ENCODE results near the gene FGA. TPM values are rescaled to one million over a fixed set of nuclear protein-coding genes. Genes with fewer than 3 reads are reported as not detected.

FGA gene
- polyA plus RNA-seq, 2 of the 4 experiments (the other 2 are of a cell fraction) = 10.2 to 130 TPM

DNA sequence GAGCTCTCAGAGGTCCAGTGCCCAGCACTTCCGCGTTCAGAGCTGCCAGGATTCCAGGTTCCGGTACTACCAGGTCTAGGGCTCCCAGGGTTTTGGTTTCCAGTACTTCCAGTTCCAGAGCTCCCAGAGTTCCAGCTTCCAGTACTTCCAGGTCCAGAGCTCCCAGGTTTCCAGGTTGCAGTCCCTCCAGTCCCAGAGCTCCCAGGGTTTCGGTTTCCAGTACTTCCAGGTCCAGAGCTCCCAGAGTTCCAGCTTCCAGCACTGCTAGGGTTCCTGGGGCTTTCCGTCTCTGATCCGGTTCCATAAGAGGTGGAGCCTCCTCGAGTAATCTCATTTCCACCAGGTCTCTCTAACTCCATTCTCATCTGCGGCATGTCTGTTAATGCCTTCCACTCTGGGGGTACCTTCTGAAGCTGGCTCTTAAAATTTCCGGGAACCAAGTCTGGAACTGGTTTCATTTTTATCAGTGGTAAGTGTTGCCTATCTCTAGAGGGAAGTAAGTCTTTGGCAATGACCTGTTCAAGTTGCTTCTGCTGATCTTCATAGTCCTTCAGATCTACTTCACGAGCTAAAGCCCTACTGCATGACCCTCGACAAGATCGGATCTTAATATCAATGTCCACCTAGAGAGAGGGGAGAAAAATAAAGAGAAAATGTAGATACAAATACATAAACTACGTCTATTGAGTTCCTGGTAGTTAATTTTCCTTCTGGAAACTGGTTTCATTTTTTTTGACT lies 4.1 kb downstream of the FGA start:
- no peak for DNase-seq (ENCODE audit: low read depth in 1 of 2, low spot score in 1 of 2)
- H3K27ac ChIP-seq = no peak overlapping the region
- ChIA-PET CTCF (interaction anchor here (1.6 to 1.8 kb wide), 2 partner anchors 33 to 37 kb away, joined by 5 to 6 read pairs; partner anchors contain the start of gene PLRG1), POLR2A (no interaction called here)
- H3K4me1 ChIP-seq = peaks cover 21% of the 10 kb centered on the region
- no peak for ATAC-seq
- FAIRE-seq = no peak
- H3K4me2 ChIP-seq = no peak overlapping the region
- 0 out of 3 replicates have a peak, but pooled peaks cover 6% of the 10 kb centered on the region for H3K9me3 ChIP-seq
- 94% methylated on average over 12 of the region's 13 CpGs for WGBS (ENCODE audit: missing lambda C conversion rate)
- H3K4me3 ChIP-seq = no peak overlapping the region
- TF ChIP-seq HOXA7 (CRISPR knock-in tag; IDR thresholded peaks at IDR 0.05) (no peak), CHD2 (IDR thresholded peaks at IDR 0.05; ENCODE audit: low read length, partially characterized antibody) (no peak), CHD4 (IDR thresholded peaks at IDR 0.05; ENCODE audit: borderline replicate concordance) (no peak), MAFK (IDR thresholded peaks at IDR 0.05; ENCODE audit: partially characterized antibody) (no peak), ZSCAN20 (CRISPR knock-in tag; IDR thresholded peaks at IDR 0.05) (no peak), RCOR1 (IDR thresholded peaks at IDR 0.05; ENCODE audit: low read depth, low read length) (no peak), RAD21 (conservative IDR thresholded peaks at IDR 0.05 in 1 of 2, IDR thresholded peaks at IDR 0.05 in 1 of 2) (no peak), BHLHE40 (IDR thresholded peaks at IDR 0.05; ENCODE audit: low read depth, low read length) (no peak), MAZ (IDR thresholded peaks at IDR 0.05; ENCODE audit: borderline replicate concordance, low read depth, low read length) (no peak), TP53 (CRISPR knock-in tag; IDR thresholded peaks at IDR 0.05) (no peak), PHF8 (IDR thresholded peaks at IDR 0.05; ENCODE audit: borderline replicate concordance, low read depth) (no peak), GATA3 (IDR thresholded peaks at IDR 0.05; ENCODE audit: borderline replicate concordance) (no peak), MYC (IDR thresholded peaks at IDR 0.05; ENCODE audit: borderline replicate concordance, low read length) (no peak)
- TF ChIP-seq, protein P1, sequence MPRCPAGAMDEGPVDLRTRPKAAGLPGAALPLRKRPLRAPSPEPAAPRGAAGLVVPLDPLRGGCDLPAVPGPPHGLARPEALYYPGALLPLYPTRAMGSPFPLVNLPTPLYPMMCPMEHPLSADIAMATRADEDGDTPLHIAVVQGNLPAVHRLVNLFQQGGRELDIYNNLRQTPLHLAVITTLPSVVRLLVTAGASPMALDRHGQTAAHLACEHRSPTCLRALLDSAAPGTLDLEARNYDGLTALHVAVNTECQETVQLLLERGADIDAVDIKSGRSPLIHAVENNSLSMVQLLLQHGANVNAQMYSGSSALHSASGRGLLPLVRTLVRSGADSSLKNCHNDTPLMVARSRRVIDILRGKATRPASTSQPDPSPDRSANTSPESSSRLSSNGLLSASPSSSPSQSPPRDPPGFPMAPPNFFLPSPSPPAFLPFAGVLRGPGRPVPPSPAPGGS (IDR thresholded peaks at IDR 0.05) = no peak
- TF ChIP-seq, protein P2, sequence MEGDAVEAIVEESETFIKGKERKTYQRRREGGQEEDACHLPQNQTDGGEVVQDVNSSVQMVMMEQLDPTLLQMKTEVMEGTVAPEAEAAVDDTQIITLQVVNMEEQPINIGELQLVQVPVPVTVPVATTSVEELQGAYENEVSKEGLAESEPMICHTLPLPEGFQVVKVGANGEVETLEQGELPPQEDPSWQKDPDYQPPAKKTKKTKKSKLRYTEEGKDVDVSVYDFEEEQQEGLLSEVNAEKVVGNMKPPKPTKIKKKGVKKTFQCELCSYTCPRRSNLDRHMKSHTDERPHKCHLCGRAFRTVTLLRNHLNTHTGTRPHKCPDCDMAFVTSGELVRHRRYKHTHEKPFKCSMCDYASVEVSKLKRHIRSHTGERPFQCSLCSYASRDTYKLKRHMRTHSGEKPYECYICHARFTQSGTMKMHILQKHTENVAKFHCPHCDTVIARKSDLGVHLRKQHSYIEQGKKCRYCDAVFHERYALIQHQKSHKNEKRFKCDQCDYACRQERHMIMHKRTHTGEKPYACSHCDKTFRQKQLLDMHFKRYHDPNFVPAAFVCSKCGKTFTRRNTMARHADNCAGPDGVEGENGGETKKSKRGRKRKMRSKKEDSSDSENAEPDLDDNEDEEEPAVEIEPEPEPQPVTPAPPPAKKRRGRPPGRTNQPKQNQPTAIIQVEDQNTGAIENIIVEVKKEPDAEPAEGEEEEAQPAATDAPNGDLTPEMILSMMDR (IDR thresholded peaks at IDR 0.05) = no peak
- TF ChIP-seq, protein P3, sequence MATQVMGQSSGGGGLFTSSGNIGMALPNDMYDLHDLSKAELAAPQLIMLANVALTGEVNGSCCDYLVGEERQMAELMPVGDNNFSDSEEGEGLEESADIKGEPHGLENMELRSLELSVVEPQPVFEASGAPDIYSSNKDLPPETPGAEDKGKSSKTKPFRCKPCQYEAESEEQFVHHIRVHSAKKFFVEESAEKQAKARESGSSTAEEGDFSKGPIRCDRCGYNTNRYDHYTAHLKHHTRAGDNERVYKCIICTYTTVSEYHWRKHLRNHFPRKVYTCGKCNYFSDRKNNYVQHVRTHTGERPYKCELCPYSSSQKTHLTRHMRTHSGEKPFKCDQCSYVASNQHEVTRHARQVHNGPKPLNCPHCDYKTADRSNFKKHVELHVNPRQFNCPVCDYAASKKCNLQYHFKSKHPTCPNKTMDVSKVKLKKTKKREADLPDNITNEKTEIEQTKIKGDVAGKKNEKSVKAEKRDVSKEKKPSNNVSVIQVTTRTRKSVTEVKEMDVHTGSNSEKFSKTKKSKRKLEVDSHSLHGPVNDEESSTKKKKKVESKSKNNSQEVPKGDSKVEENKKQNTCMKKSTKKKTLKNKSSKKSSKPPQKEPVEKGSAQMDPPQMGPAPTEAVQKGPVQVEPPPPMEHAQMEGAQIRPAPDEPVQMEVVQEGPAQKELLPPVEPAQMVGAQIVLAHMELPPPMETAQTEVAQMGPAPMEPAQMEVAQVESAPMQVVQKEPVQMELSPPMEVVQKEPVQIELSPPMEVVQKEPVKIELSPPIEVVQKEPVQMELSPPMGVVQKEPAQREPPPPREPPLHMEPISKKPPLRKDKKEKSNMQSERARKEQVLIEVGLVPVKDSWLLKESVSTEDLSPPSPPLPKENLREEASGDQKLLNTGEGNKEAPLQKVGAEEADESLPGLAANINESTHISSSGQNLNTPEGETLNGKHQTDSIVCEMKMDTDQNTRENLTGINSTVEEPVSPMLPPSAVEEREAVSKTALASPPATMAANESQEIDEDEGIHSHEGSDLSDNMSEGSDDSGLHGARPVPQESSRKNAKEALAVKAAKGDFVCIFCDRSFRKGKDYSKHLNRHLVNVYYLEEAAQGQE (IDR thresholded peaks at IDR 0.05) = no peak

DNA sequence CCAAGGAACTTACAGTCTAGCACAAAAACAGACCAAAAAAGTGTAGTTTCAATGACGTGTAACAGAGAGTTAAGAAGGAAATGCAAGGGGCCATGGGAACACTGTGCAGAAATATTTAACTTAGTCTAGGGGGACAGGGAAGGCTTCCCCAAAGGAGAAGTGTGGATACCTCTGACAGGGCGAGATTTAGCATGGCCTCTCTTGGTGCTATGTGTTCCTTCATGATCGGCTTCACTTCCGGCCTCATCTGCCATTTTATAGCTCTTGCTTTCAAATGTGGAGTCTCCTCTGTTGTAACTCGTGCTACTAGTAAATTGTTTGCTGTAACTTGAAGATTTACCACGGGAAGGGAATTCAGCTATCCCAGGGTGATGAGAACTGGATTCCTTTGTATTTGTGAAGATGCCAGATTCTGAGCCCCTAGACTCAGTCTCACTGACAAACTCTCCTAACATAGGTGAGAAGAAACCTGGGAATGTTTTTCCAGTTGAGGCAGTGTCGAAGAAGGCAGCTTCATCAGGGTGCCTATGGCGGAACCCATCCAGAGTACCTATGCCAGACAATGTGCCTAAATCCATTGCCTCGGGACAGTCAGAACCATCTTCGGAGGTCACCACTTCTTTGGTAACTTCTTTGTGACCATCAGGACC lies 5.0 kb downstream of the FGA start:
- H3K9me3 ChIP-seq = 0 out of 3 replicates have a peak, but pooled peaks cover 6% of the 10 kb centered on the region
- DNase-seq (ENCODE audit: low read depth in 1 of 2, low spot score in 1 of 2) (no peak), ATAC-seq (no peak), FAIRE-seq (no peak)
- TF ChIP-seq, protein P4, sequence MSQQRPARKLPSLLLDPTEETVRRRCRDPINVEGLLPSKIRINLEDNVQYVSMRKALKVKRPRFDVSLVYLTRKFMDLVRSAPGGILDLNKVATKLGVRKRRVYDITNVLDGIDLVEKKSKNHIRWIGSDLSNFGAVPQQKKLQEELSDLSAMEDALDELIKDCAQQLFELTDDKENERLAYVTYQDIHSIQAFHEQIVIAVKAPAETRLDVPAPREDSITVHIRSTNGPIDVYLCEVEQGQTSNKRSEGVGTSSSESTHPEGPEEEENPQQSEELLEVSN (IDR thresholded peaks at IDR 0.05; ENCODE audit: borderline replicate concordance, low read depth) = no peak
- TF ChIP-seq HEYL (CRISPR knock-in tag; IDR thresholded peaks at IDR 0.05) (no peak), ZFP36 (IDR thresholded peaks at IDR 0.05; ENCODE audit: borderline replicate concordance, partially characterized antibody) (no peak), NR3C1 (IDR thresholded peaks at IDR 0.05) (no peak), GATA3 (IDR thresholded peaks at IDR 0.05; ENCODE audit: borderline replicate concordance) (no peak), MAZ (IDR thresholded peaks at IDR 0.05; ENCODE audit: borderline replicate concordance, low read depth, low read length) (no peak), KDM1A (IDR thresholded peaks at IDR 0.05; ENCODE audit: low read depth) (no peak), FOSB (CRISPR knock-in tag; IDR thresholded peaks at IDR 0.05) (no peak), MAFK (IDR thresholded peaks at IDR 0.05; ENCODE audit: partially characterized antibody) (no peak), TP53 (CRISPR knock-in tag; IDR thresholded peaks at IDR 0.05) (no peak), ZNF302 (CRISPR knock-in tag; IDR thresholded peaks at IDR 0.05) (no peak), ZSCAN20 (CRISPR knock-in tag; IDR thresholded peaks at IDR 0.05) (no peak)
- TF ChIP-seq, protein P5, sequence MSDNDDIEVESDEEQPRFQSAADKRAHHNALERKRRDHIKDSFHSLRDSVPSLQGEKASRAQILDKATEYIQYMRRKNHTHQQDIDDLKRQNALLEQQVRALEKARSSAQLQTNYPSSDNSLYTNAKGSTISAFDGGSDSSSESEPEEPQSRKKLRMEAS (IDR thresholded peaks at IDR 0.05) = no peak
- H3K4me2 ChIP-seq = no peak overlapping the region
- H3K4me3 ChIP-seq = no peak overlapping the region
- ChIA-PET CTCF (interaction anchor here (1.5 to 1.8 kb wide), 3 partner anchors 33 to 36 kb away, joined by 3 to 6 read pairs (median 5); partner anchors contain the start of gene PLRG1), POLR2A (no interaction called here)
- peaks cover 15% of the 10 kb centered on the region; the same call in 2 of the 3 replicates for H3K4me1 ChIP-seq
- 89% methylated on average over 10 of the region's 10 CpGs for WGBS (ENCODE audit: missing lambda C conversion rate)
- no peak overlapping the region for H3K27ac ChIP-seq
